OCI-M2 (cell line): Measurements from ENCODE around the gene TPO.

ENCODE experiments used
- DNase-seq: peaks from one replicate; lab custom pipeline; 2025; ENCODE audit not compliant: unreplicated experiment; lab: John Stamatoyannopoulos, UW

Gene TPO

DNA sequence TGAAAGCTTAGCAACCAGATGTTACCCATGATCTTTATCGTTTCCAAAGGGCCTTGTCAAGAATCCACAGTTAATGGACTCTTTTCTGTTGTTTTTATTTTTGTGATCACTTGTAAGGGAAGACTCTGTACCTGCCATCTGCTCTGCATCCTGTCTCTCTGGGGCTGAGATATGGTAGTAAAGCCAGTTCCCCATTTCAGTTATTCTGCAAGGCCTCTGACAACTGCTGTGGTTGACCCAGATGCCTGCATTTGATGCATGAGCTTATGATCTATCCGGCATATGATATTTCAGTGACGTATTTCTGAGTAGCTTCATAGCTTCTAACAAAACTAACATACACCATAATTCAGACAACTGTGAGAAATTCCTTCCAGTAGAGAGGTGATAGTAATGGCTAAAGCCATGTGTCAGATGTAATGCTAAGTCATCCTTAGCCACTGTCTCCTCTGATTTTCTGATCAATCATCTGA, 105.1 kb downstream of the TPO start:
- no peak for DNase-seq

GRCh38 chr2:1518867-1519530, 105.7 kb downstream of the TPO start:
- DNase-seq, result no peak

GRCh38 chr2:1521191-1521877, 108.1 kb downstream of the TPO start:
- no peak for DNase-seq

DNA sequence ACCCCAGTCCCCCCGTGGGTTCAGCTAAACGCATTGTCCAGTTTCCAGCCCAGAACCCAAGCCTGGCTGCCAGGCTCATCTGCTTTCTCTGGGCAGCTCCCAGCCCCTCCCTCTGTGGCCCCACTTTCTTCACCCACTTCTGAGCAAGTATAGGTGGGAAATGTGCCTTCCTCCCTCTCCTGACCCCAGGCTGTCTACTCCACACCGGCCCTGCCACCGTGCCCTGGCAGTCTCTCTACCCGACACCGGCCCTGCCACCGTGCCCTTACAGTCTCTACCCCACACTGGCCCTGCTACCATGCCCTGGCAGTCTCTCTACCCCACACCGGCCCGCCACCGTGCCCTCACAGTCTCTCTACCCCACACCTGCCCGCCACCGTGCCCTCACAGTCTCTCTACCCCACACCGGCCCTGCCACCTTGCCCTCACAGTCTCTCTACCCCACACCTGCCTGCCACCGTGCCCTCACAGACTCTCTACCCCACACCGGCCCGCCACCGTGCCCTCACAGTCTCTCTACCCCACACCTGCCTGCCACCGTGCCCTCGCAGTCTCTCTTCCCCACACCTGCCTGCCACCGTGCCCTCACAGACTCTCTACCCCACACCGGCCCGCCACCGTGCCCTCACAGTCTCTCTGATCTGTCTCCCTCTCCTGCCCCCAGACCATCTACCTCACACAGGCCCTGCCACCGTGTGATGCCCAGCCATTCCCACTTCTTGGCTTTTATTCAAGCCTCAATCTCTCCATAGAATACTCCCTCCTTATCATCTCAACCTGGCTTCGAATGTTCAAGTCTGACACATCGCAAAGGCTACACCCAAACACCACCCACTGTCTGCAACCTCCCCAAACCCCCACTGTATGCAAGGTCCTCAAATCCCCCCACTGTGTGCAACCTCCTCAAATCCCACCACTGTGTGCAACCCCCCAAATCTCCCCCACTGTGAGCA, 108.9 kb downstream of the TPO start:
- no peak for DNase-seq

DNA sequence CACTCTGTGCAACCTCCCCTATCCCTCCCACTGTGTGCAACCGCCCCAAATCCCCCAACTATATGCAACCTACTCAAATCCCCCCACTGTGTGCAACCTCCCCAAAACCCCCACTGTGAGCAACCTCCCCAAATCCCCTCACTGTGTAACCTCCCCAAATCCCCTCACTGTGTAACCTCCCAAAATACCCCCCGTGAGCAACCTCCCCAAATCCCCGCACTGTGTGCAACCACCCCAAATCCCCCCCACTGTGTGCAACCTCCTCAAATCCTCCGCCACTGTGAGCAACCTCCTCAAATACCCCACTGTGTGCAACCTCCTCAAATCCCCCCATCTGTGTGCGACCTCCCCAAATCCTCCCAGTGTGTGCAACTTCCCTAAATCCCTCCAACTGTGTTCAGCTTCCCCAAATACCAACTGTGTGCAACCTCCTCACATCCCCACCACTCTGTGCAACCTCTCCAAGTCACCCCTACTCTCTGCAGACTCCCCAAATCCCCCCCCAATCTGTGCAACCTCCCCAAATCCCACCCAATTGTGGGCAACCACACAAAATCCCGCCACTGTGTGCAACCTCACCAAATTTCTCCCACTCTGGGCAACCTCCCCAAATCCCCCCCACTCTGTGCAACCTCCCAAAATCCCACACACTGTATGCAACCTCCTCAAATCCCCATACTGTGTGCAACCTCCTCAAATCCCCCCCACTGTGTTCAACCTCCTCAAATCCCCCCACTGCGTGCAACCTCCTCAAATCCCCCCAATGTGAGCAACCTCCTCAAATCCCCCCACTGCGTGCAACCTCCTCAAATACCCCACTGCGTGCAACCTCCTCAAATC, 114.1 kb downstream of the TPO start:
- no peak for DNase-seq

GRCh38 chr2:1528273-1529064, 115.2 kb downstream of the TPO start:
- no peak for DNase-seq

- no peak for DNase-seq
These were observed 125.4 kb downstream of the TPO start for GRCh38 chr2:1538663-1539062.

- no peak for DNase-seq
These were observed 126.2 kb downstream of the TPO start for GRCh38 chr2:1539441-1539840.

- no peak for DNase-seq
These were observed 126.7 kb downstream of the TPO start for GRCh38 chr2:1539973-1540372.

DNA sequence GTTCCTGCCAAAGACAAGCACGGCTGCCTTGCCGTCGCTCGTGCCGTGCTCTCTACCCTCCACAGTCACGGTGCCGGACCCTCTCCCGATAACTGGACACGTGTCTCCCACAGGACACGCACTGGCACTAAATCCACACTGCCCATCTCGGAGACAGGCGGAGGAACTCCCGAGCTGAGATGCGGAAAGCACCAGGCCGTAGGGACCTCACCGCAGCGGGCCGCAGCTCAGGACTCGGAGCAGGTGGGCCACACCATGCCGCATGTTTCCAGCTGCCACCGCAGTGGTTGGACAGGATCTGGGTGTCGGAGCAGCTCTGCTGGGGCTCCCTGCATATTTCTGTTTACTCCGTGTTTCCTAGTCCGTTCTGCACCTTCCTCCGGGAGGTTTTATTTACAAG, 127.2 kb downstream of the TPO start:
- DNase-seq, result no peak

DNA sequence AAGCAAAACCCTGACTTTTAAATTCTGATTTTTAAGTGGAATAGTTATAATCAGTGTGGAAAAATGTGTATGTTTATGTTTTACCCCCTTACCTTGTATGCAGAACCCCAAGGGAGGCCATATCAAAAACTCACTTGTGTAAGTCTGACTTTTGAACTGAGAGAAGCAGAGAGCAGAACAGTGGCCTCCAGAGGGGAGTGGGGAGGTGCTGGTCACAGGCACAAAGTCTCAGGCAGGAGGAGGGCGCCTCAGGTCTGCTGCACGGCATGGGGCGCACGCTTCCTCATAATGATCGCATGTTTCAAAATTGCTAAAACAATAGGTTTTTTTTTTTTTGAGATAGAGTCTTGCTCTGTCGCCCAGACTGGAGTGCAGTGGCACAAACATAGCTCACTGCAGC, 127.8 kb downstream of the TPO start:
- no peak for DNase-seq

DNA sequence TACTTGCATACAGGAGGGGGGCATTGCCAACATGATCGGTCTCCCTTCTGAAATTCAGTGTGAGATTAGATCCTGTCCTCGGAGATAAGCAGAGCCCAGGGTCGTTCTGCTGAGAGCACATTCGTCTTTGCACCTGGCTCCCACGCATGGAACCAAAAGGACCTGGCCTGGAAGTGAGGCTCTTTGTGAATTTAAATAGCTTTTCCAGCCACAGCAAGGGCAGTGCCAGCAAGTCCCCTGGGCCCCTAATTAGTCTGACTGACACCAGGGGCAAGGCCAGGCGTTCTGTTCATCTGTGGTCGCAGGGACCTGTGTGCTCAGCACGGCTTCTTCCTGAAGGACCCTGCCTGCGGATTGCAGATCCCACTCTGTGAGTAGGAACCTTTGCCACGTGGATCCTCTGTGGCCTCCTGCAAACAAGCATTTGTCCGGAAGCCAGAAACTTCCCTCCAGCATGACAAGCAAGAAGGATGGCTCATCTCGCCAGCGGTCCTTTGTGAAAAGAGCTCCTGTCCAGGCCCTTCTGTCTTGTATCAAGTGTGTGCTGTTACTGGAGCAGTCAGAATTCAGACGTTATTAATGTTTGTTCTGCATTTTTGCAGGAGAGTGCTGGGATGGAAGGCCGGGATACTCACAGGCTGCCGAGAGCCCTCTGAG, 128.7 kb downstream of the TPO start:
- DNase-seq, result no peak

GRCh38 chr2:1542971-1543370, 129.7 kb downstream of the TPO start:
- no peak for DNase-seq

GRCh38 chr2:1543776-1544477, 130.7 kb downstream of the TPO start:
- no peak for DNase-seq

GRCh38 chr2:1544478-1545069, 131.3 kb downstream of the TPO start:
- DNase-seq, result no peak

DNA sequence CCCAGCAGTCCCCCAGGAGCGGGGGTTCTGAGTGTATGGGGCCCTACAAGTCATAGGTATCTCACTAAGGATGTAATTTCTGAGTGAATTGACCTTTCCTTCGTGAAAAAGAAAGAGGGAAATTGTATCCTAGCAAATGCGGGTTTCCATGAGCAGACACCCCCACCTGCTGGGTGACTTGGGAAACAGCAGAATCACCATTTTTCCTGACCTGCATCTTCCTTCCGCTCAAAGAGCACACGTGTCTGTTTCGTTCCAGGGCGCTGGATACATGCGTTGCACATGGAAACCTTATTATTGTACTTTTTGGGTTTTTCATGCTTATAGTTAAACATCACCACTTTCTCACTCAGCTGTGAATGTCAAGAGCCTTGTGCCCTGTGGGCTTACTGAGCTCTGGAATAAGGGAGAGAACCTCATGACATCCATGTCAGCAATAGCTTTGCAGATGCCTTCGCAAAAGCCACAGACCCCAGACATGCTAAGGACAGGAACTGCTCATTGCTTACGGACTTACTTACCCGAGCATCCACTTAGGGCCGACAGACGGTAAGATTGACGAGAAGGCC, 132.8 kb downstream of the TPO start:
- no peak for DNase-seq

DNA sequence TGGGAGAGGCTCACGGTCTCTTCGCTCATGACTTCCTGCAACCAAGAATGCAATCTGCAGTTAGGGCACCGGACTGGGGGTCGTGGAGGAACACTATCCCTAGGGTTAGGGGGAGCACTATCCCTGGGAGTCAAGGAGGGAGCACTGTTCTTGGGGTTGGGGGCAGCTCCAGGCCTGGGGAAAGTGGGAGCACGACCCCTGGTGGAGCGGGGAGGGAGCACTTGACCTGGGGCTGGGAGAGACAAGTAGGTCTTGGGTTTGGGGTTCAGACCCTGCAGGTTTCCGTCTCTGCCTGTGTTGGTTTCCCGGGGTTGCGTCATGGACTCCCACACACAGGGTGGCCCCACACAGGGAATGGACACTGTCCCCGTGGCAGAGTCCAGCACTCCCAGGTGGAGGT, 133.6 kb downstream of the TPO start:
- no peak for DNase-seq
